ENCODE data around the gene INO80C.

DNA sequence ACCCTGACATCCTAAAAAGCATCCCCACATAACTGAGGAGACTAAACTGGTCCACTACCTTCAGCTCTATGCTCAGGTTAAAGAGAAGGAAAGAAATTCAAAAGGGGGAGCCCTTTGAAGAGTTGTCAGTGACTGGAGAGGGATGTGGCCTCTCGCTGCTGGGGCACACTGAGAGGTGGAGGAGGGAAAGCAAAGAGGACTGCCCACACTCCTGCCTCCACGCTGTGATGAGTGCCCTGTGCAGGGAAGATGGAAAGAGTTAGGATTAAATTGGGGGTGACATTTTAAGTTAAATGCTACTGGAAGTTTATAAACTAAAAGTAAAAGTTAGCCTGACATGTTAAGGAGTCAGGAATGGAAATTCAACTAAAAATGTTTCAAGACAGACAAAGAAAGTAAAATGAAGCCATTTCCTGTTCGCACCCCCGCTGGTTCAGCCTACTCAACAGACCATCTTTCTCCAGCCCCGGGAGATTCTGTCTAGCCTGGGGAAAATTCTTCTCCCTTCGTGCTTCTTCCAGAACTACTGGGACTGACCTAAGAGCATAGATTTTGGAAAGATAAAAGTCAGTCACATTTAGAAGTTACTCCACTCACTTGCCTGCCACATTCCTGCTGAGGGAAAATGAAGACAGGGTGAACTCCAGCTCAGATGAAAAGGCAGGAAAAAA, 17.8 kb upstream of the INO80C start:
- TF ChIP-seq, protein P1, sequence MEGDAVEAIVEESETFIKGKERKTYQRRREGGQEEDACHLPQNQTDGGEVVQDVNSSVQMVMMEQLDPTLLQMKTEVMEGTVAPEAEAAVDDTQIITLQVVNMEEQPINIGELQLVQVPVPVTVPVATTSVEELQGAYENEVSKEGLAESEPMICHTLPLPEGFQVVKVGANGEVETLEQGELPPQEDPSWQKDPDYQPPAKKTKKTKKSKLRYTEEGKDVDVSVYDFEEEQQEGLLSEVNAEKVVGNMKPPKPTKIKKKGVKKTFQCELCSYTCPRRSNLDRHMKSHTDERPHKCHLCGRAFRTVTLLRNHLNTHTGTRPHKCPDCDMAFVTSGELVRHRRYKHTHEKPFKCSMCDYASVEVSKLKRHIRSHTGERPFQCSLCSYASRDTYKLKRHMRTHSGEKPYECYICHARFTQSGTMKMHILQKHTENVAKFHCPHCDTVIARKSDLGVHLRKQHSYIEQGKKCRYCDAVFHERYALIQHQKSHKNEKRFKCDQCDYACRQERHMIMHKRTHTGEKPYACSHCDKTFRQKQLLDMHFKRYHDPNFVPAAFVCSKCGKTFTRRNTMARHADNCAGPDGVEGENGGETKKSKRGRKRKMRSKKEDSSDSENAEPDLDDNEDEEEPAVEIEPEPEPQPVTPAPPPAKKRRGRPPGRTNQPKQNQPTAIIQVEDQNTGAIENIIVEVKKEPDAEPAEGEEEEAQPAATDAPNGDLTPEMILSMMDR (conservative IDR thresholded peaks at IDR 0.05; ENCODE audit: low read depth, low read length) = no peak
- TF ChIP-seq, protein P2, sequence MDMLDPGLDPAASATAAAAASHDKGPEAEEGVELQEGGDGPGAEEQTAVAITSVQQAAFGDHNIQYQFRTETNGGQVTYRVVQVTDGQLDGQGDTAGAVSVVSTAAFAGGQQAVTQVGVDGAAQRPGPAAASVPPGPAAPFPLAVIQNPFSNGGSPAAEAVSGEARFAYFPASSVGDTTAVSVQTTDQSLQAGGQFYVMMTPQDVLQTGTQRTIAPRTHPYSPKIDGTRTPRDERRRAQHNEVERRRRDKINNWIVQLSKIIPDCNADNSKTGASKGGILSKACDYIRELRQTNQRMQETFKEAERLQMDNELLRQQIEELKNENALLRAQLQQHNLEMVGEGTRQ (IDR thresholded peaks at IDR 0.05; ENCODE audit: low read depth, low read length) = no peak
- TF ChIP-seq FOS (IDR thresholded peaks at IDR 0.05; ENCODE audit: low read depth, low read length) (no peak), SMC3 (IDR thresholded peaks at IDR 0.05; ENCODE audit: low read depth, low read length) (no peak), POLR2A (IDR thresholded peaks at IDR 0.05; ENCODE audit: low read depth, low read length) (no peak), RCOR1 (IDR thresholded peaks at IDR 0.05; ENCODE audit: insufficient replicate concordance, low read length) (no peak), CEBPB (IDR thresholded peaks at IDR 0.05; ENCODE audit: low read depth, low read length) (no peak), CHD1 (IDR thresholded peaks at IDR 0.05; ENCODE audit: low read depth, low read length) (no peak), RAD21 (IDR thresholded peaks at IDR 0.05; ENCODE audit: low read length) (no peak), MAFK (IDR thresholded peaks at IDR 0.05; ENCODE audit: low read depth, low read length) (no peak), BHLHE40 (IDR thresholded peaks at IDR 0.05; ENCODE audit: low read depth, low read length) (no peak)

Data from IMR-90 (cell line).